Measurements from ENCODE around the gene SLC2A1. TPM values are rescaled to one million over a fixed set of nuclear protein-coding genes. Genes with fewer than 3 reads are reported as not detected.
A peak's percentile ranks its signal among the peaks of the same experiment; 100 is the strongest.

SLC2A1 gene
- total RNA-seq, 1 donor from 2014 or later, result 511 TPM

DNA sequence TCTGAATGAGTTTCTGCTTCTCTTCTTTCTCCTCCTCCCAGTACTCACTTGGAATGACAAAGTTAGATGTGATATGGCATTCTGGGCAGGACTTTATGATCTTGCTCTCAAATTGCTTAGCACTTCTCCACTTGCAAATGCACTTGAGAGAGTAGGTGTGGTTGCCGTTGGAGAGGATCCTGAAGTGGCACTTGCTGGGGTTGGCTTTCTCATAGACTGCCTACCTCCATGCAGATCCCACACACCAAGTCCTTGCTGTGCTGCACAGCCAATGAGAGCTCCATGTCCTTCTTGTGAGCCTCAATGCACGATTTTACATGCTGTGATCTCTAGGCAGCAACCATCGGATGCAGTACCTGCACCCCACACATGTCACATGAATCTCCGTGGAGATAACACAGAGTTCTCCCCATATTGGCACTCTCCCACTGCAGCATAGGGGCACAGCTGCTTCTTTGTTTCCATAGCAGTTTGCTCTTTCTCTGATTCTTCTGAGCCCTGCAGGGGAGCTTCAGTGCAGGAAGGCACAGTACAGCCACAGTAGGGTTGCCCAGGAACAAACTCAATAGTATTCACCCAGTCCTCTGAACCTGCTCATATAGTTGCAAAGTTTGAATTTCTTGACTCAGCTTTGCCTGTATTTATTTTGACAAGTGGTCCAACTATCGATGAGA lies 67.1 kb downstream of the SLC2A1 start:
- peak overlapping the region; percentile 11 for H3K27ac Mint-ChIP-seq (ENCODE audit: unreplicated experiment)
- no peaks in the 10 kb centered on the region for H3K4me1 Mint-ChIP-seq (ENCODE audit: unreplicated experiment)
- no peaks in the 10 kb centered on the region for H3K9me3 Mint-ChIP-seq (ENCODE audit: unreplicated experiment)
- no peaks in the 10 kb centered on the region for H3K36me3 Mint-ChIP-seq (ENCODE audit: low read depth, unreplicated experiment)
- no peak overlapping the region for H3K4me3 Mint-ChIP-seq (ENCODE audit: unreplicated experiment)
- H3K27me3 Mint-ChIP-seq (ENCODE audit: unreplicated experiment), result no peaks in the 10 kb centered on the region
- no peak for DNase-seq (ENCODE audit: low spot score)
- TF ChIP-seq, protein P1, sequence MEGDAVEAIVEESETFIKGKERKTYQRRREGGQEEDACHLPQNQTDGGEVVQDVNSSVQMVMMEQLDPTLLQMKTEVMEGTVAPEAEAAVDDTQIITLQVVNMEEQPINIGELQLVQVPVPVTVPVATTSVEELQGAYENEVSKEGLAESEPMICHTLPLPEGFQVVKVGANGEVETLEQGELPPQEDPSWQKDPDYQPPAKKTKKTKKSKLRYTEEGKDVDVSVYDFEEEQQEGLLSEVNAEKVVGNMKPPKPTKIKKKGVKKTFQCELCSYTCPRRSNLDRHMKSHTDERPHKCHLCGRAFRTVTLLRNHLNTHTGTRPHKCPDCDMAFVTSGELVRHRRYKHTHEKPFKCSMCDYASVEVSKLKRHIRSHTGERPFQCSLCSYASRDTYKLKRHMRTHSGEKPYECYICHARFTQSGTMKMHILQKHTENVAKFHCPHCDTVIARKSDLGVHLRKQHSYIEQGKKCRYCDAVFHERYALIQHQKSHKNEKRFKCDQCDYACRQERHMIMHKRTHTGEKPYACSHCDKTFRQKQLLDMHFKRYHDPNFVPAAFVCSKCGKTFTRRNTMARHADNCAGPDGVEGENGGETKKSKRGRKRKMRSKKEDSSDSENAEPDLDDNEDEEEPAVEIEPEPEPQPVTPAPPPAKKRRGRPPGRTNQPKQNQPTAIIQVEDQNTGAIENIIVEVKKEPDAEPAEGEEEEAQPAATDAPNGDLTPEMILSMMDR (IDR thresholded peaks at IDR 0.05; ENCODE audit: unreplicated experiment), result no peak

GRCh38 chr1:42889264-42889663 lies 69.4 kb downstream of the SLC2A1 start:
- no peaks in the 10 kb centered on the region for H3K4me1 Mint-ChIP-seq (ENCODE audit: unreplicated experiment)
- H3K36me3 Mint-ChIP-seq (ENCODE audit: low read depth, unreplicated experiment), result no peaks in the 10 kb centered on the region
- TF ChIP-seq, protein P1 (IDR thresholded peaks at IDR 0.05; ENCODE audit: unreplicated experiment), result no peak
- H3K27me3 Mint-ChIP-seq (ENCODE audit: unreplicated experiment), result no peaks in the 10 kb centered on the region
- DNase-seq (ENCODE audit: low spot score), result no peak
- no peak overlapping the region for H3K27ac Mint-ChIP-seq (ENCODE audit: unreplicated experiment)
- no peak overlapping the region for H3K4me3 Mint-ChIP-seq (ENCODE audit: unreplicated experiment)
- no peaks in the 10 kb centered on the region for H3K9me3 Mint-ChIP-seq (ENCODE audit: unreplicated experiment)

DNA sequence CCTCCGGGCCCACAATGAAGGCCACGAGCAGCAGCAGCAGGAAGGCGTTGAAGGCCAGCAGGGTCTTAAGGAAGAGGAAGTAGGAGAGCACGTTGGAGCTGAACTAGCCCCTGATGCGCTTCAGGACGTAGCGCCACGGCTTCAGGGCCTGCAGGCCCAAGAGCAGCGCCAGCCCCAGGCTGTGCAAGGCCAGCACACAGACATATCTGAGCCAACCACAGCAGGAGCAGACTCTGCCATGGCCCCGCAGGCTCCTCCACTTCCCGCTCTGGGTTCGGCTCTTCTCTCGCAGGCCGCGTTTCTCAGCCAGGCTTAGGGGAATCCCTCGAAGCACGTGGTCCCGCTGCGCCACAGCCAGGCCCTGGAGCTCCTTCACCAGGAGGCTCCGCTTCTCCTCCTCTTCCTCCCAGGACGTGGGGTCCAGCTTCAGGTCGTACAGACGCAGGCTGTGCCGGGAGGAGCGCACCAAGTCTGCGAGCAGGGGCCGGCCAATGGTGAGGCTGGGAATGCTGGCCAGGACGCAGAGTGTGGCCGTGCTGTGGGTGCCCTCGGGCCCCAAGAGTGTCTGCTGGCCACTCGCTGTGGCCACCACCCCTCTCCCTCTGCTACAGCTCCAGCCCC lies 70.5 kb downstream of the SLC2A1 start:
- TF ChIP-seq, protein P1 (IDR thresholded peaks at IDR 0.05; ENCODE audit: unreplicated experiment), result no peak
- Mint-ChIP-seq H3K27me3 (ENCODE audit: unreplicated experiment) (no peaks in the 10 kb centered on the region), H3K36me3 (ENCODE audit: low read depth, unreplicated experiment) (no peaks in the 10 kb centered on the region), H3K4me1 (ENCODE audit: unreplicated experiment) (no peaks in the 10 kb centered on the region), H3K4me3 (ENCODE audit: unreplicated experiment) (no peak overlapping the region), H3K27ac (ENCODE audit: unreplicated experiment) (no peak overlapping the region), H3K9me3 (ENCODE audit: unreplicated experiment) (no peaks in the 10 kb centered on the region)
- DNase-seq (ENCODE audit: low spot score), result no peak

- H3K36me3 Mint-ChIP-seq (ENCODE audit: low read depth, unreplicated experiment), result no peaks in the 10 kb centered on the region
- H3K27me3 Mint-ChIP-seq (ENCODE audit: unreplicated experiment), result no peaks in the 10 kb centered on the region
- TF ChIP-seq, protein P1 (IDR thresholded peaks at IDR 0.05; ENCODE audit: unreplicated experiment), result no peak
- no peaks in the 10 kb centered on the region for H3K9me3 Mint-ChIP-seq (ENCODE audit: unreplicated experiment)
- H3K4me1 Mint-ChIP-seq (ENCODE audit: unreplicated experiment), result no peaks in the 10 kb centered on the region
- no peak overlapping the region for H3K4me3 Mint-ChIP-seq (ENCODE audit: unreplicated experiment)
- no peak for DNase-seq (ENCODE audit: low spot score)
- H3K27ac Mint-ChIP-seq (ENCODE audit: unreplicated experiment), result no peak overlapping the region
Measured at GRCh38 chr1:42887366-42887765, 71.3 kb downstream of the SLC2A1 start.

- H3K9me3 Mint-ChIP-seq (ENCODE audit: unreplicated experiment), result no peaks in the 10 kb centered on the region
- TF ChIP-seq, protein P1 (IDR thresholded peaks at IDR 0.05; ENCODE audit: unreplicated experiment), result no peak
- no peaks in the 10 kb centered on the region for H3K4me1 Mint-ChIP-seq (ENCODE audit: unreplicated experiment)
- no peak overlapping the region for H3K27ac Mint-ChIP-seq (ENCODE audit: unreplicated experiment)
- DNase-seq (ENCODE audit: low spot score), result no peak
- H3K4me3 Mint-ChIP-seq (ENCODE audit: unreplicated experiment), result no peak overlapping the region
- no peaks in the 10 kb centered on the region for H3K27me3 Mint-ChIP-seq (ENCODE audit: unreplicated experiment)
- no peaks in the 10 kb centered on the region for H3K36me3 Mint-ChIP-seq (ENCODE audit: low read depth, unreplicated experiment)
Measured at GRCh38 chr1:42886800-42887199, 71.9 kb downstream of the SLC2A1 start.

All from endothelial cell (in vitro differentiated cells).